Measurements from ENCODE around the gene ISM1. TPM values are rescaled to one million over a fixed set of nuclear protein-coding genes. Genes with fewer than 3 reads are reported as not detected.

Gene ISM1
- total RNA-seq, 2 experiments from 2014 or later = 0.87 to 1.1 TPM

DNA sequence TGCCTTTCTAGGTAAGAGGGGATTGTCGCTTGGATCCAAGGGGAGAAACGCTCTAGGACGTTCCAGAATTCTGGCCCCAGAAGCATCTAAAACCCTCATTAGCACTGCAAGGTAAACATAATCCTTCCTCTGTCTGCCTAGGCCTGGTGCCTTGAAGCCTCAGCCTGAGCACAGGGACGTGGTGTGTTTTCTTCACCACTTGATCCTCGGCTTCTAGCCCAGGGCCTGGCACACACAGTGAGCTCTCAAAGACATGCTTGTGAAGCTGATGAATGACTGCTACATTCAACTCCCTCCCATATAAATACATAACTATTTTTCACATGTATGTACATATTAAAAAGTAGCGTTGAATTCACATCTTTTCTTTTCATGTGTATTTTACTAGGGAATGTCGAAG is 100.3 kb downstream of the ISM1 start:
- no peak overlapping the region for H3K27ac Mint-ChIP-seq
- ChIA-PET CTCF (no interaction called here), POLR2A (no interaction called here)
- H3K27me3 ChIP-seq (ENCODE audit: control insufficient read depth in 1 of 2, insufficient read depth in 2 of 2, low read length in 2 of 2) = peaks cover 0 to 3% of the 10 kb centered on the region in 2 experiments
- TF ChIP-seq, protein P1, sequence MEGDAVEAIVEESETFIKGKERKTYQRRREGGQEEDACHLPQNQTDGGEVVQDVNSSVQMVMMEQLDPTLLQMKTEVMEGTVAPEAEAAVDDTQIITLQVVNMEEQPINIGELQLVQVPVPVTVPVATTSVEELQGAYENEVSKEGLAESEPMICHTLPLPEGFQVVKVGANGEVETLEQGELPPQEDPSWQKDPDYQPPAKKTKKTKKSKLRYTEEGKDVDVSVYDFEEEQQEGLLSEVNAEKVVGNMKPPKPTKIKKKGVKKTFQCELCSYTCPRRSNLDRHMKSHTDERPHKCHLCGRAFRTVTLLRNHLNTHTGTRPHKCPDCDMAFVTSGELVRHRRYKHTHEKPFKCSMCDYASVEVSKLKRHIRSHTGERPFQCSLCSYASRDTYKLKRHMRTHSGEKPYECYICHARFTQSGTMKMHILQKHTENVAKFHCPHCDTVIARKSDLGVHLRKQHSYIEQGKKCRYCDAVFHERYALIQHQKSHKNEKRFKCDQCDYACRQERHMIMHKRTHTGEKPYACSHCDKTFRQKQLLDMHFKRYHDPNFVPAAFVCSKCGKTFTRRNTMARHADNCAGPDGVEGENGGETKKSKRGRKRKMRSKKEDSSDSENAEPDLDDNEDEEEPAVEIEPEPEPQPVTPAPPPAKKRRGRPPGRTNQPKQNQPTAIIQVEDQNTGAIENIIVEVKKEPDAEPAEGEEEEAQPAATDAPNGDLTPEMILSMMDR (IDR thresholded peaks at IDR 0.05) = no peak
- peaks cover 4% of the 10 kb centered on the region for H3K4me1 Mint-ChIP-seq (ENCODE audit: low read depth)
- no peak overlapping the region for H3K4me3 Mint-ChIP-seq
- H3K4me3 ChIP-seq (ENCODE audit: low read length) = no peak overlapping the region
- H3K9me3 ChIP-seq (ENCODE audit: control insufficient read depth in 1 of 2, insufficient read depth in 1 of 2, low read length in 2 of 2) = peaks cover 0 to 7% of the 10 kb centered on the region in 2 experiments
- peaks cover 5% of the 10 kb centered on the region for H3K9me3 Mint-ChIP-seq
- H3K27me3 Mint-ChIP-seq = peaks cover 12% of the 10 kb centered on the region
- no peak for ATAC-seq (ENCODE audit: poor library complexity)
- no peaks in the 10 kb centered on the region for H3K4me1 ChIP-seq (ENCODE audit: insufficient read depth, low read length)
- no peak for DNase-seq
- no peaks in the 10 kb centered on the region for H3K36me3 Mint-ChIP-seq (ENCODE audit: low read depth)
- H3K36me3 ChIP-seq (ENCODE audit: insufficient read depth, low read length) = no peaks in the 10 kb centered on the region
- H3K27ac ChIP-seq (ENCODE audit: low read depth in 1 of 2, low read length in 2 of 2) = no peak overlapping the region
- intact Hi-C loops (cut with DNase I, micrococcal nuclease) = no loop called here

GRCh38 chr20:13322198-13322597 is 101.1 kb downstream of the ISM1 start:
- DNase-seq (no peak), ATAC-seq (ENCODE audit: poor library complexity) (no peak)
- Histone ChIP-seq H3K9me3 (ENCODE audit: control insufficient read depth in 1 of 2, insufficient read depth in 1 of 2, low read length in 2 of 2) (peaks cover 0 to 3% of the 10 kb centered on the region in 2 experiments), H3K27ac (ENCODE audit: low read depth in 1 of 2, low read length in 2 of 2) (no peak overlapping the region), H3K27me3 (ENCODE audit: control insufficient read depth in 1 of 2, insufficient read depth in 2 of 2, low read length in 2 of 2) (peaks cover 0 to 3% of the 10 kb centered on the region in 2 experiments), H3K4me1 (ENCODE audit: insufficient read depth, low read length) (no peaks in the 10 kb centered on the region), H3K36me3 (ENCODE audit: insufficient read depth, low read length) (no peaks in the 10 kb centered on the region), H3K4me3 (ENCODE audit: low read length) (no peak overlapping the region)
- H3K9me3 Mint-ChIP-seq = peaks cover 3% of the 10 kb centered on the region
- peaks cover 12% of the 10 kb centered on the region for H3K27me3 Mint-ChIP-seq
- POLR2A ChIA-PET = no interaction called here
- CTCF ChIA-PET = no interaction called here
- peaks cover 4% of the 10 kb centered on the region for H3K4me1 Mint-ChIP-seq (ENCODE audit: low read depth)
- H3K4me3 Mint-ChIP-seq = no peak overlapping the region
- intact Hi-C loops (cut with DNase I, micrococcal nuclease) = no loop called here
- TF ChIP-seq, protein P1 (IDR thresholded peaks at IDR 0.05) = no peak
- no peak overlapping the region for H3K27ac Mint-ChIP-seq
- no peaks in the 10 kb centered on the region for H3K36me3 Mint-ChIP-seq (ENCODE audit: low read depth)

GRCh38 chr20:13322621-13323020 is 101.5 kb downstream of the ISM1 start:
- Mint-ChIP-seq H3K36me3 (ENCODE audit: low read depth) (no peaks in the 10 kb centered on the region), H3K27ac (no peak overlapping the region), H3K27me3 (peaks cover 12% of the 10 kb centered on the region), H3K9me3 (no peaks in the 10 kb centered on the region), H3K4me1 (ENCODE audit: low read depth) (peaks cover 4% of the 10 kb centered on the region), H3K4me3 (no peak overlapping the region)
- no peak overlapping the region for H3K27ac ChIP-seq (ENCODE audit: low read depth in 1 of 2, low read length in 2 of 2)
- no peaks in the 10 kb centered on the region for H3K9me3 ChIP-seq (ENCODE audit: control insufficient read depth in 1 of 2, insufficient read depth in 1 of 2, low read length in 2 of 2)
- no peaks in the 10 kb centered on the region for H3K4me1 ChIP-seq (ENCODE audit: insufficient read depth, low read length)
- intact Hi-C loops (cut with DNase I, micrococcal nuclease) = no loop called here
- H3K36me3 ChIP-seq (ENCODE audit: insufficient read depth, low read length) = no peaks in the 10 kb centered on the region
- ATAC-seq (ENCODE audit: poor library complexity) (no peak), DNase-seq (no peak)
- H3K27me3 ChIP-seq (ENCODE audit: control insufficient read depth in 1 of 2, insufficient read depth in 2 of 2, low read length in 2 of 2) = peaks cover 0 to 3% of the 10 kb centered on the region in 2 experiments
- ChIA-PET POLR2A (no interaction called here), CTCF (no interaction called here)
- H3K4me3 ChIP-seq (ENCODE audit: low read length) = no peak overlapping the region
- TF ChIP-seq, protein P1 (IDR thresholded peaks at IDR 0.05) = no peak

Data from CD4-positive, alpha-beta T cell (primary cell).